ENCODE data around the gene MMP23B.
"Not testable (repeated sequence)": the region's sequence is repeated elsewhere in the genome, so short reads cannot be mapped to it uniquely, and the experiment has no call there.

MMP23B gene

GRCh38 chr1:1671365-1672119 is 39.6 kb downstream of the MMP23B start:
- no peak for DNase-seq

GRCh38 chr1:1672181-1672965 is 40.4 kb downstream of the MMP23B start:
- no peak for DNase-seq

GRCh38 chr1:1674806-1675205 is 42.8 kb downstream of the MMP23B start:
- DNase-seq = not testable (repeated sequence)

GRCh38 chr1:1675218-1675617 is 43.2 kb downstream of the MMP23B start:
- DNase-seq = not testable (repeated sequence)

GRCh38 chr1:1676087-1676486 is 44.1 kb downstream of the MMP23B start:
- DNase-seq = not testable (repeated sequence)

GRCh38 chr1:1677718-1678580 is 46.0 kb downstream of the MMP23B start:
- no peak for DNase-seq

- DNase-seq = no peak
Observed at GRCh38 chr1:1678581-1679380, 46.8 kb downstream of the MMP23B start.

- no peak for DNase-seq
Observed at GRCh38 chr1:1680031-1680911, 48.3 kb downstream of the MMP23B start.

- no peak for DNase-seq
Observed at GRCh38 chr1:1680912-1681273, 48.9 kb downstream of the MMP23B start.

- DNase-seq = no peak
Observed at GRCh38 chr1:1683104-1683905, 51.3 kb downstream of the MMP23B start.
